Measurements from ENCODE around the gene BRD8. TPM values are rescaled to one million over a fixed set of nuclear protein-coding genes. Genes with fewer than 3 reads are reported as not detected.

The BRD8 gene
- total RNA-seq, 4 donors from 2014 or later: 27.9 to 39.9 (median 32.6) TPM

DNA sequence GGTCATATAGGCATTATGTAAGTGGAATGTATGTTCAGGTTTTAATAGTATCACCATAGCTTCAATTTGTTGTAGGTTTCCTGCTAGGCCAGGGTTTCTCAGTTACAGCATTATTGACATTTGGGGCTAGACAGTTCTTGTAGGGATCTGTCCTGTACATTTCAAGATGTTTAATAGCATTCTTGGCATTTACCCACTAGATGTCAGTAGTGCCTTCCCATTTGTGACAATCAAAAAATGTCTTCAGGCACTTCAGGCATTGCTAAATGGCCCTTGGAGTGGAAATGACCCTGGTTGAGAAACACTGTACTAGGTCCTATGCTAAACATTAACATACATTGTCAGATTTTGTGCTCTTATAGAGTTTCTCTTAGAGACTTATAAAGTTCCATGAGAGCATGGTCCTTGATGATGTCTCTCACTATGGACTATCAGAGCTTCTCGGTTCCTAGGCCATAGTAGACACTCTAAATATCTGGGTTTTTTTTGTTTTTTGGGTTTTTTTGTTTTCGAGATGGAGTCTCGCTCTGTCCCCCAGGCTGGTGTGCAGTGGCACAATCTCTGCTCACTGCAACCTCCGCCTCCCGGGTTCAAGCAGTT lies 1.9 kb upstream of the BRD8 start:
- H3K27me3 ChIP-seq: no peaks in the 10 kb centered on the region
- TF ChIP-seq POLR2A (IDR thresholded peaks at IDR 0.05) (no peak), CTCF (IDR thresholded peaks at IDR 0.05) (peak in 3 of 6 experiments; percentile 18 to 54 (median 24))
- intact Hi-C loops (cut with DNase I): no loop called here
- H3K4me3 ChIP-seq: no peak overlapping the region
- peaks cover 0 to 60% (median 0%) of the 10 kb centered on the region in 3 donors for H3K36me3 ChIP-seq
- H3K9me3 ChIP-seq: no peaks in the 10 kb centered on the region
- WGBS, 2 donors: 73 to 75% methylated on average over 5 of the region's 5 CpGs
- DNase-seq: no peak
- H3K27ac ChIP-seq: no peak overlapping the region
- H3K4me1 ChIP-seq: peaks cover 16 to 38% (median 16%) of the 10 kb centered on the region in 3 donors

GRCh38 chr5:138179277-138179857 lies 937 bp upstream of the BRD8 start:
- WGBS, 2 donors: 1 to 3% methylated on average over 18 to 21 of the region's 23 CpGs
- no peaks in the 10 kb centered on the region for H3K9me3 ChIP-seq
- no peak for DNase-seq
- no peak for TF ChIP-seq POLR2A (IDR thresholded peaks at IDR 0.05)
- no peak for TF ChIP-seq CTCF (IDR thresholded peaks at IDR 0.05)
- intact Hi-C loops (cut with DNase I): no loop called here
- peak overlapping the region; percentile 66 to 90 (median 73) for H3K4me3 ChIP-seq
- H3K4me1 ChIP-seq: peaks cover 16 to 38% (median 16%) of the 10 kb centered on the region in 3 donors
- H3K27me3 ChIP-seq: no peaks in the 10 kb centered on the region
- H3K36me3 ChIP-seq: peaks cover 0 to 60% (median 0%) of the 10 kb centered on the region in 3 donors
- peak overlapping the region in 3 of 4 donors; percentile 58 to 92 (median 92) for H3K27ac ChIP-seq

GRCh38 chr5:138177941-138178515 lies 402 bp downstream of the BRD8 start:
- peaks cover 0 to 61% (median 0%) of the 10 kb centered on the region in 3 donors for H3K36me3 ChIP-seq
- intact Hi-C loops (cut with DNase I): no loop called here
- H3K27me3 ChIP-seq: no peaks in the 10 kb centered on the region
- DNase-seq: no peak
- 0% methylated on average over 16 of the region's 16 CpGs for WGBS, 2 donors
- no peaks in the 10 kb centered on the region for H3K9me3 ChIP-seq
- TF ChIP-seq CTCF (IDR thresholded peaks at IDR 0.05) (no peak), POLR2A (IDR thresholded peaks at IDR 0.05) (no peak)
- peak overlapping the region; percentile 71 to 92 (median 90) for H3K27ac ChIP-seq
- H3K4me1 ChIP-seq: peaks cover 16 to 38% (median 16%) of the 10 kb centered on the region in 3 donors
- H3K4me3 ChIP-seq: peak overlapping the region; percentile 66 to 90 (median 73)

DNA sequence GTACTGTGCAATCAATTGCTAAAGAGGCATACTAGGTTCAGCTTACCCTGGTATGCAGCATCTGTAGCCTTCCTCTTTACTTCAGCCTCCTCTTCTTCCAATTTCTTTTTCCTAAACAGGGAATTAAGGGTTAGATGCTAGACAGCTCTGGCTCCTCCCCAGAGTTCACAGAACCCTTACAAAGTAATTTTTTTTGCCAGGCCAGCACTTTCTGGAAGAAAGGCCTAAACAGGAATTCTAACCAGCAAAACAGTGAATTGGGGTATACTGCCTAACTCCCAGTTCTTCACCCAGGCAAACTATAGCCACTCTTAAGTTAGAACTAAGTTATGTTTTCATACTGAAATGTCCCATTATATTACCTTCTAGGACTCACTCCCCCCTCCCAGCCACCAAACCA lies 8.1 kb downstream of the BRD8 start:
- Histone ChIP-seq H3K4me3 (no peak overlapping the region), H3K4me1 (no peaks in the 10 kb centered on the region), H3K27ac (no peak overlapping the region), H3K9me3 (no peaks in the 10 kb centered on the region), H3K36me3 (peaks cover 11 to 100% (median 55%) of the 10 kb centered on the region in 3 donors), H3K27me3 (no peaks in the 10 kb centered on the region)
- DNase-seq: no peak
- TF ChIP-seq POLR2A (IDR thresholded peaks at IDR 0.05): no peak
- no peak for TF ChIP-seq CTCF (IDR thresholded peaks at IDR 0.05)
- intact Hi-C loops (cut with DNase I): no loop called here

GRCh38 chr5:138169124-138169523 lies 9.3 kb downstream of the BRD8 start:
- no peaks in the 10 kb centered on the region for H3K4me1 ChIP-seq
- DNase-seq: no peak
- no peak overlapping the region for H3K4me3 ChIP-seq
- 84 to 87% methylated on average over 5 of the region's 5 CpGs for WGBS, 2 donors
- intact Hi-C loops (cut with DNase I): no loop called here
- no peak overlapping the region for H3K27ac ChIP-seq
- TF ChIP-seq CTCF (IDR thresholded peaks at IDR 0.05) (no peak), POLR2A (IDR thresholded peaks at IDR 0.05) (no peak)
- no peaks in the 10 kb centered on the region for H3K27me3 ChIP-seq
- H3K36me3 ChIP-seq: peaks cover 23 to 100% (median 67%) of the 10 kb centered on the region in 3 donors
- no peaks in the 10 kb centered on the region for H3K9me3 ChIP-seq

Data from esophagus squamous epithelium (tissue), 5 donors.